OCI-M2 (cell line): Measurements from ENCODE around the gene PIKFYVE.
"Not testable (repeated sequence)": the region's sequence is repeated elsewhere in the genome, so short reads cannot be mapped to it uniquely, and the experiment has no call there.

Experiments used
- DNase-seq: peaks from one replicate; lab custom pipeline; 2025; ENCODE audit not compliant: unreplicated experiment; lab: John Stamatoyannopoulos, UW

PIKFYVE gene

DNA sequence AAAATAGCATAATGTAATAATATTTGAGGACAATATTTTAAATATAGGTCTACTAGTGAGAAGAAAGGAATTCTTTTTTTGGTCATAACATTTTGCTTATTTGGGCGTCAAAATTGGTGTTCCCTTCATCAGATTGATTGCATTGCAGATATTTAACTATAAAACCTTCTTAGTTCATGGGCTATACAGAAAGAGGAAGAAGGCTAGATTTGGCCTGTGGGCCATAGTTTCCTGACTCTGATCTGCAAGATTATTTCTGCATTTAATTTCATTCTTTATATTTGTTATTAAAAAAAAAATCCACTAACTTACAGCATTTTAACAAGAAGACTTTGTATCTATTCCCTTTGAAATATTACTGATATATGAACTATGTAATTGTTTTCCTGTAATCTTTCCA is 31.9 kb downstream of the PIKFYVE start:
- no peak for DNase-seq

DNA sequence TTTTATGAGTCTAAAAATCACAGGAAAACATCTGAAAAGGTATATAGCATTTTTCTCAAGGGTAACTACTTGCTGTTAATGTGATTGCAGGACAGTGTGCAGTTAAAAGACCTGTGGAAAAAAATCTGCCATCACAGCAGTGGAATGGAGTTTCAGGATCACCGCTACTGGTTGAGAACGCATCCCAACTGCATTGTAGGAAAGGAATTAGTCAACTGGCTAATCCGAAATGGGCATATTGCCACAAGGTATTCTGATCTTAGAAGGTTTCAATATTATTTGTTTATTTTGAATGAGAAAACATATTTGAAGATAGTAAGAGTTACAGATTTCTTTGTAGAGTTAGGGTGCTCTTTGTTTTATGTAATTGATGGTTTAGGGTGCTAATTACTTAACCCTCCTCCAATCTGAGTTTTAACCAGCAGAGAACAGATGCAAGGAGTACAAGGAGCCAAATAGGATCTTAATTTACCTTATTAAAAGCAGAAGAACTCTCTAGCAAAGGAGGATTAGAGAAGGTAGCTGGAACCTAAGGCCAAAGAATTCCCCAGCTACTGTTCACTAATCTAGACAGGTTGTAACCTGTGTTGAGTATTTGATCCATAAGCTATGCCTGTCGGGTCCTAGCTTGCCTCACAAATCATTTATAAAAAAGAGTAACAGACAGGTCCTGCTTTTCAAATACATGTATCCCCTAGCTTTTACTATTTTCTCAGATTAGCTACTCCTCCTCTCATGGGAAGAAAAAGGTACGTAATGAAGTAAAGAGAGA is 35.0 kb downstream of the PIKFYVE start:
- DNase-seq, result no peak

DNA sequence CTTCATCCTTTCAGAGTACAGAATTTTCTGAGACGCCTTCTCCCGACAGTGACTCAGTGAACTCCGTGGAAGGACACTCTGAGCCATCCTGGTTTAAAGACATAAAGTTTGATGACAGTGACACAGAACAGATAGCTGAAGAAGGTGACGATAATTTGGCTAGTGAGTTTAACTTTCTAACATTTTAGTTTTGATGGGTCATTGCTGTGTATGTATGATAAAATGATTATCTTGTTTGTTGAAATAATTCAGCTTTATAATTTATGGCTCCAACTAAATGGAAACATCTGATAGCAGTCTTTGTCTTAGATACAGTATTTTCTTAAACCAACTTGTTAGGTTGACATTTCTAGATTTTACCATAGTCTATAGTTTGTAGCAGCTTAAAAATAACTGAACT is 38.1 kb downstream of the PIKFYVE start:
- DNase-seq, result no peak

DNA sequence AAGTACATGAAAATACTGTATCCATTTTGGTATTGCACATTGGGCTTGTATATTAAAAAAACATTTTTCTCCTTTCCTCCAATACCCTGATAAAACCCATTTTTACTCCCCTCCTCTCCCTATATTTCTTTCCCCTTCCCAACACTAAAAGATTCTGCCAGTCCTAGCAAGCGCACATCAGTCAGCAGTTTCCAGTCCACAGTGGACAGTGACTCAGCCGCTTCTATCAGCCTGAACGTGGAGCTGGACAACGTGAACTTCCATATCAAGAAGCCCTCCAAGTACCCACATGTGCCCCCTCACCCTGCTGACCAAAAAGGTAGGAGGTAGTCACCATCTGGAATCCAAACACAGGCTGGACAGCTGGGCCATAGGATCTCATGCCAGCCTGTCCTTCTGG is 38.6 kb downstream of the PIKFYVE start:
- DNase-seq, result no peak

DNA sequence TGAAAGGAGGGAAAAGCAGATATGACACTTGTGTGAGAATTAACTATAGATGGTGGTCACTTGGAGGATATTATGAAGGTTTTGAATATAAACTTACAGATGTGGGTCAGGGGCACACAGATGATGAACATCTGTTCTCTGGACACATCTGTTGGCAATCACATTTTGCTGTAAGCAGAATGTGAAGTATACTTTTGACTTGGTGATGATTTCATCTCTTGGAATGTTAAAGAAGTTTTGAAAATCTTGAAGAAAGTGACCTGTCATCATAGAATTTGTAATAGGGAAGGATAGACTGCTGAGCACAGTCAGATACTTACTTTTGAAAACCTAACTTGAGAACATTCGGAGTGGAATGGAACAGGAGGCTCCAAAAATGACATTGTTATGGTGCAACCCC is 40.2 kb downstream of the PIKFYVE start:
- DNase-seq, result no peak

DNA sequence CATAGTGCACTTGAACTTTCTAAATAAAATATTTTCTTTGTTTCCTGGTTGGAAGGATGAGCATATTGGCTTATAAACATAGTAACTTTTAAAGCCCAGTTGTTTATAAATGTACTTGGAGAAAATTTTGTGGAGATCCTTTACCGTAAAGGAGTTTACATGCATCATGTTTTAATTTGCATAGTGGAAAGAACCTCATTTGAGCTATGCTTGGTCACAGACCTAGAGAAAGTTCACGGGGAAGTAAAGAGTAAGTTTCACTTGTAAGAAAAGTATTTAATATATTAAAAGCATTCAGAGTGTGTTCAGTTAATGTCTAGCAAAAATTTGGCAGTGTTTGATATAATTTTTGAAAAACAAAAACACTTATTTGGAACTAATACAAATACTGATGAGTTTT is 45.3 kb downstream of the PIKFYVE start:
- DNase-seq, result no peak

DNA sequence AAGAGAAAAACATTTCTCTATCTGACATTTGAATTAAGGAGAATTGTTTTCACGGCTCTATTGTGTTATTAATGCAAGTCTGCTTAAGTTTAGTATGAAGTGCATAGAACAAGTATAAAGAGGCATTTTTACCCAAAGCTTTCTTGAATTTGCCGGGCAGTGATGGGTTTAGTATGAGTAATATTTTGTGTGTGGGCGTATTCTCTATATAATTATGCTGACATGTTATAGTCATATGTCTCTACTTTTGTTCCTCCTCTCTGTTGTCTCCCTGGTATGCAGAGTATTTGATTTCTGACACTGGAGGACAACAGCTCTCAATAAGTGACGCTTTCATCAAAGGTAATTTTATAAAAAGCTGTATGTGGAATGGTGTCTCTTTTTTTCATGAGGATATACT is 45.9 kb downstream of the PIKFYVE start:
- DNase-seq, result no peak

DNA sequence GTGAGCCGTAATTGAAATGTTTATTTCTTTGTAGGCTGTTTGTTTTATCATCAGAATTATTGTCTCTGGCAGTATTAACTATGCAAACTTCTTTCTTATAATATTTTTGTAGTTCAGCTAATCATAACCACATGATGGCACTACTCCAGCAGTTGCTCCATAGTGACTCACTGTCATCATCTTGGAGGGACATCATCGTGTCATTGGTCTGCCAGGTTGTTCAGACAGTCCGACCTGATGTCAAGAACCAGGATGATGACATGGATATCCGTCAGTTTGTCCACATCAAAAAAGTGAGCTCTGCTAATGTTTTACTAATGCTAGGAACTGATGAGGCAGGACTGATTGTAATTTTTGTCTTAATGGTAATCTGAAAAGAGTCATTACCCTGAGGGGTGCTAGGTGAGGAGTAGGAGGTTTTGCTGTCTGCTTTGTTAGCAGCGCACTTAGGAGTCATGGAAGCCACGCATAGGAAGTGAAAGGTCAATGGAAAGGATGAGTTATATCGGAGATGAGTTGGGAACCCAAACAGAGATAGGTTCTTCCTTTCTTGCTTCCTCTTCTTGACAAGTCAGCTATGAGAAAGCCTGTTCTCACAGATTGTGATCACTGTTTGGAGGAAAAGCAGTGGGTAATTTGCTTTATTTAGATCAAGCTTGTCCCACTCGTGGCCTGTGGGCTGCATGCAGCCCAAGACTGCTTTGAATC is 49.2 kb downstream of the PIKFYVE start:
- no peak for DNase-seq

DNA sequence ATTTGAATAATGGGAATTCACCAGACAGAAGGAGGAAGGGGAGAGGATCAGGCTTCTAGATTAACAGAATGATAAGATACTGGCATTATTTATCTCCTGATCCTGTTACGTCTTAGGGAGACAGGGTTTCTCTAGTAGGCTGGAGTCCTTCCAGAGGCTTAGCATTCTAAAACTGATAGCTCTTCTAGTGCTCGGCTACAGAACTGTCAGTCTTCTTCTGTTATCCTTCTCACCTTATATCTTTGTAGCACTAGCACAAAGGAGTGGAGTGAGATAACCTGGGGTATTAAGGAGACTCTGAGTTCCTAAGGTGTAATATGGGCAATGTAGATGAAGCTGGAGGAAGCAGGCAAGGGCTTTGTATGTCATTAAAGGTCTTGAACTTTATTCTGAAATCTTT is 52.1 kb downstream of the PIKFYVE start:
- no peak for DNase-seq

DNA sequence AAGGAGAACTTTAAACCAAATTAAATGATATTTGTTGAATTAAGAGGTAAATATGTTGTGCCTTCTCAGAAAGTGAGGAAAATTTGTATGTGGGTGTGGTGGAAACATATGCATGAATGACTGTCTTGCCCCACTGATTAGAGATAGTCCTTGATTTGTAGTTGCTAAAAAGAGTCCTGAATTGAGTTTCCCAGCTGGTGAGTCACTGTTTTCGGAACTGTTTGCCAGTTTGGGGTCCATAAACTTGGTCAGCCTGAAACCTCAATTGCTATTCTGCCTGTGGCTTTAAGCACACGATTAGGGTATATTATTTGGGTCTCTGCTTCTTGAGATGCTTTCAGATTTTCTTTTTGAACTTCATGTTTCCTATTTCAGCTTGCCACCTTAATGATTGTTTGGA is 53.3 kb downstream of the PIKFYVE start:
- DNase-seq, result no peak

DNA sequence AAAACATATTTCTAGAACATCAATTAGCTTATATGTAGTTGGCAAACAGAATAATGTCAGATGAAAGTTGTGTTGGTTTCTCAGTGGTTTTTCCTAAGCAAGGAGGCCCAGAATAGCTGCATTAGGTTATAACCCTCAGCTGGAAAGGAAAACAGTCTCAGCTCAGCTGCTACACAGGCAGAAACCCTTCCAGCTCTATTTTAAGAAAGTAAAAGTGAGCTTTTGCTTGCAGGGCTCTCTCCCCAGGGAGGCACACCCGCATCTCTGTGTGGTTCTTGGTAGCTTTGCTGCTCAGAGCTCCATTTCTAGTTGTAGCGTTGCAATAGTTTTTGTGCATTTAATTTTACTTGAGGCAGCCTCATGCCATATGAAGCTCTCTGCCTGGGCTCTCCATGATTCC is 54.6 kb downstream of the PIKFYVE start:
- no peak for DNase-seq

DNA sequence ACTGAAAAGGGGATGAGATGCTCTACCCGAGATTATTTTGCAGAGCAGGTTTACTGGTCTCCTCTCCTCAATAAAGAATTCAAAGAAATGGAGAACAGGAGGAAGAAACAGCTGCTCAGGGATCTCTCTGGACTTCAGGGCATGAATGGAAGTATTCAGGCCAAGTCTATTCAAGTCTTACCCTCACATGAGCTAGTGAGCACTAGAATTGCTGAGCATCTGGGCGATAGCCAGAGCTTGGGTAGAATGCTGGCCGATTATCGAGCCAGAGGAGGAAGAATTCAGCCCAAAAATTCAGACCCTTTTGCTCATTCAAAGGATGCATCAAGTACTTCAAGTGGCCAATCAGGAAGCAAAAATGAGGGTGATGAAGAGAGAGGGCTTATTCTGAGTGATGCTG is 60.0 kb downstream of the PIKFYVE start:
- DNase-seq, result no peak

DNA sequence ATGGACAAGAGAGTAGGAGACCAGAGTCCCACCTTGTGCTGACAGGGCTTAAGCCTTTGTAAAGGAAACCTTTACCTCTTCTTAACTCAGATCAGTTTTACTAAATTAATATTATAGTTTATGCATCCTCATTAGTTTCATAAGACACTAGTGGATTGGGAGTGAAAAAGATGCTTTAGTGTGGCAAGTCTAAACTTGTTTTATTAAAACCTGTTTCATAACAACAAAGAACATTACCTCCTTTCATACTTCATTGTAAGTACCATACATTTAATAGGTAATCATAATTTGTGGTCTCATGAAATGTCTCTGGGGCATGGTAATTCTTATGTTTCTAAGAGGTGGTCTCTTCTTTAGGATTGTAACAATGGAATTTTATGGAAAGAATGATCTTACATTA is 63.4 kb downstream of the PIKFYVE start:
- no peak for DNase-seq

DNA sequence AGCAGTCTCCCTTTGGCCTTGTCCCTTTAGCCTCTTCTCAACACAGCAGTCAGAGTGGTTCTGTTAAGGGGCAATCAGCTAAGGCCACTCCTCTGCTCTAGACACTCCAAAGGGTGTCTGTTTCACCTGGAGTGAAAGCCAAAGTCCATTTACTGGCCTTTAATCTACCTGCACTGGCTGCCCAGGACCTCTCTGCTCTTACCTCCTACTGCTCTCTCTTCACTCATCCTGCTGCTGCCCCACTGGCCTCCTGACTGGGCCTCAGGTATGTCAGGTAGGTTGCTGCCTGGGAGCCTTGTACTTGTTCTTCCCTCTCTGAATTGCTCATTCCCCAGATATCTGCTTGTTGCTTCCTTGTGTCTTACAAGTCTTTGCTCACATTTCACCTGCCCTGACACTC is 68.2 kb downstream of the PIKFYVE start:
- no peak for DNase-seq

DNA sequence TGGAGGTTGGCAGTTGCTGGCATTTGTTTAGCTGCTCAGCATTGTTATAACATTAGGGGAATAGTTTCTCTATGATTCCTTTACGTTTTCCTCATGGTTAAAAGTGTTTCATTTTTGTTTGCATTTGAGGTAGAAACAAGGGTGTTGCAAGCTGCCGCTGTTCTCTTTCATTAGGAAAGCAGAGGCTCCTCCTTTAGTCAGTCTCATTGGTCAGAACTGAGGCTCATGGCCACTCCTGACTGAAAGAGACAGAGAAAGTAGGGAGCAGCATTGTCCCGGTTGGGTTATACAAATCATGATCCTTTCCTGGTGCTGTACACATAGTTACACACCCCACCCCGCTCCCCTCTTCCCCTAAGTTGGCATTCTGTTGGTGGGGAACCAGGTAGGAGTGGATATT is 80.7 kb downstream of the PIKFYVE start:
- DNase-seq, result no peak

DNA sequence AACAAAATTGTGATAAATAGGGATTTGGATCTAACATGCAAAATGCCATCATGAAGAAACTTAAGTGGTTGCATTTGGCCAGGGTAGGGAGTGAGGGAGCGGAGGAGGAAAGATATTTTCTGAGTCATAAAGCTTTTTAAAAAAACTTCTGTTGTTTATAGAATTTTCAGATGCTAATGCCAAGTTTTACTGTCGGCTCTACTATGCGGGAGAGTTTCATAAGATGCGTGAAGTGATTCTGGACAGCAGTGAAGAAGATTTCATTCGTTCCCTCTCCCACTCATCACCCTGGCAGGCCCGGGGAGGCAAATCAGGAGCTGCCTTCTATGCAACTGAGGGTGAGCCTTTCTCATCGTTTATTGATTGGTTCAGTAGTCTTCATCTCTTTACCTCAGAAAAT is 84.6 kb downstream of the PIKFYVE start:
- no peak for DNase-seq

DNA sequence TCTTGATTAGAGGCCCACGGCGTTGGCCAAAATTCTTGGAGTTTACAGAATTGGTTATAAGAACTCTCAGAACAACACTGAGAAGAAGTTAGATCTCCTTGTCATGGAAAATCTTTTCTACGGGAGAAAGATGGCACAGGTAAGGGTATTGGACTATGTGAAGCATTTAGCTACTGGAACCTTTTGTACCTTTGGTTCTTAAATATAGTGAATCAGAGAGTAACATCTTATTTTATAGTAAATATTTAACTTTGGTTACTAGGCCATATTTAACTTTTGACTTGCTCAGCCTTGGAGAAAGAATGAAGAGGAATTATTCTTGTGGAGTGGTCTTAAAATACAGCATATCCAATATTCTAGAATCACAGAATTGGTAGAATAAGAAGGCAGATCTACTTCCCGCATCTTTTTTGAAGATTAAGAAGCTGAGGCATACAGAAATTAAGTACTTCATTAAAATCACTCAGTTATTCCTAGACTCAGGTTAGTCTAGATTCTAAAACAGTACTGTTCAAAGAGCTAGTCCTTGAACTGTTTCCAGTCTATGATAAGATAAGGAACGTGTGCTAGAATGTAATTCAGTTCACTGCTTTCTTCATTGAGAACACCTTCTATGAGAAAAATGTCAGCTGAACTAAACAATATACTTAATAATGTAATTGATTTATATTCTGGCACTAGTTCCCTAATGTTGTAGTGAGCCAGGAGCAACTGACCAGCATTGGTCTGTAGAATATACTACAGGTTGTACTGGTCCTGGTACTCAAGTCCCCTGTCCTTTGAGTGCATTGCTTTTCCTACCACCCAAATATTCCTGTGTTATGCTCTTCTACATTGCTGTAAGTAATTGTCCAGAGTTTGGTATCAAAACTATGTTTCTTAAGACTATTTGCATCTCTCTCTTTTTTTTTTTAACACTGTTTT is 86.9 kb downstream of the PIKFYVE start:
- DNase-seq, result no peak

DNA sequence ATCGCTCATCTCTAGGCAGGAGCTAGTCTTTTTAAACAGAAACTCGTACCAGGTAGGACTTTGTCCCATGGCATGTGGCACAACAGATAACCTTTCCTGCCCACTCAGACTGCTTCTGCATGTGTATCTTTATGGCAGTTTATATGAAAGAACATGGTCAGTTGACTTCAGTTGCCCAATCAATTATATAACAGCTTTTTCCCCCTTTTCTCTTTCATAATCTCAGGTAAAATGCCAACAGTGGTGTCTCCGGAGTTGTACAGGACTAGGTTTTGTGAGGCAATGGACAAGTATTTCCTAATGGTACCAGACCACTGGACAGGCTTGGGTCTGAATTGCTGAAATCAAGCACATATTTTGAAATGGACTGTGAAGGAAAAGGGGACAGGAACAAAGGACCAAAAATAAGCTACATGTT is 88.9 kb downstream of the PIKFYVE start:
- no peak for DNase-seq

DNA sequence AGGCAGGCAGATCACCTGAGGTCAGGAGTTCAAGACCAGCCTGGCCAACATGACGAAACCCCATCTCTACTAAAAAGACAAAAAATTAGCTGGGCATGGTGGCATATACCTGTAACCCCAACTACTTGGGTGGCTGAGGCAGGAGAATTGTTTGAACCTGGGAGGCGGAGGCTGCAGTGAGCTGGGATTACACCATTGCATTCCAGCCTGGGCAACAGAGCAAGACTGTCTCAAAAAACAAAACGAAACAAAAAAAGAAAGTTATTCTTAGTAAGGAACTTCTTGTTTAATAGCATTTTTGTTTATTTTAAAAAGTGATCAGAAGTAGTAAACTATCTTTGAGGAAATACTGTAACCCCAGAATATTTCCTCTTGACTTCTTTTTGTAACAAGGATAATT is 90.4 kb downstream of the PIKFYVE start:
- not testable (repeated sequence) for DNase-seq

DNA sequence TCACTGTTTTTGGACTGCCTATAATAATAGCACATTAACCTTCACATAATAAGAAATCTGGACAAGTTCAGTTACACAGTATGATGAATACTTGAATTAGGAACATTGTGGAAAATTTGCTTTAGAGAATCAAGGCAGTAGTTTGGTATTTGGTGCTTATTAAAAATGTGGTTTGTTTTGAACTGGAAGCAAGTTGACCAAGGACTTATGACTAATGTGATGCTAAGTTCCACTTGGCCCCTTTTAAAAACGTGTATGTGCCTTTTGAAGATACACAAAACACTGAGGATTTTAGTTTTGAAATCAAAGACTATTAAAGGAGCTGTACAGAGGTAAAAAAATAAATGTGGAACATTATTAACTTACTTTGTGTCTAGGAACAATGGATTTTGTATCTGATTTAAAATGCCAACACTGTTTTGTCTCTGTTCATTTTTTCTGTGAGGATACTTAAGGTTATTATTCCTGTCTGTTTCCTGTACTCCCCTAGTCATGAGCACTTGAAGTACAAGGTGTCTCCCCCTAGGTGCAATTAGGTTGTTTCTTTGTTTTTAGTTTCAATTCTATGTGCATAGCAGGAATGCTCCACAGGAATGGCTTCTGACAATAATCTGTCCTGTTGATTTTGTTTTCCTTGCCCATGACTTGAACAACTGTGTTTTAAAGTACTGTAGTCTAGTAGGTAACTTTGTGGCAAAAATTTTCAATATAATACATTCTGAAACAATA is 91.0 kb downstream of the PIKFYVE start:
- DNase-seq, result no peak
